ENCODE measurements around the gene ALPL.

DNA sequence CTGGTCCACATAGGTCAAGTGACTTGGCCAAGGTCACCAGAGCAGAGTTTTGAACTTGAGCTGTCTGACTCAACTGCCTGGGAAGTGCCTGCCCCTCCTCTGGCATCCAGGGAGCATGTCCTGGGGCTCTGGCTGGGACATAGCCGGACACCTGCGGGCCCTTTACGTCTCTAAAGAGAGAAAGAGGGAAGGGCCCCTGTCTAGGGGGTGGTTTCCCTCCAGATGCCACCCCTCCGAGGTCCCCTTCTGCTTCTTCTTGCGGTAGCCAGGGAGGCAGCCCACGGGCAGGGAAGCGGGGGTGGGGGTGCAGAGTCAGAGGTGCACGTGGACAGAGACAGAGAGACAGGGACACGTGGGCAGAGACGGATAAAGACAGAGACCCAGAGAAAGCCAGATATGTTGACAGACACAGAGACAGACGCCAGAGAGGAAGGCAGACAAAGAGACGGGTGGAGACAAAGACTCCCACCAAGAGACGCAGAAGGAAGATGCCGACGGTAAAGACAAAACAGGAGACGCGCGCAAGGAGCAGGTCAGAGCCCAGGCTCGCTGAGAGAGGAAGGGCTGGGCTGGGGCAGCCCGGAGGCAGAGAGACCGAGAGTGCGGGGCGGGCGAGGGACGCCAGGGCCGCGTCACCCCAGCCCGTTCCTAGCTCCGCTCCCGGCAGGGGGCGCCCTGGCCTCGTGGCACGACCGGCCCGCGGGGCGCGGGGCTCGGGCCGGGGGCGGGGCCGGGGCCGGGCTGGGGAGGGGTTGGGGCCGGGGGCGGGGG, 458 bp upstream of the ALPL start:
- TF ChIP-seq, protein P1, sequence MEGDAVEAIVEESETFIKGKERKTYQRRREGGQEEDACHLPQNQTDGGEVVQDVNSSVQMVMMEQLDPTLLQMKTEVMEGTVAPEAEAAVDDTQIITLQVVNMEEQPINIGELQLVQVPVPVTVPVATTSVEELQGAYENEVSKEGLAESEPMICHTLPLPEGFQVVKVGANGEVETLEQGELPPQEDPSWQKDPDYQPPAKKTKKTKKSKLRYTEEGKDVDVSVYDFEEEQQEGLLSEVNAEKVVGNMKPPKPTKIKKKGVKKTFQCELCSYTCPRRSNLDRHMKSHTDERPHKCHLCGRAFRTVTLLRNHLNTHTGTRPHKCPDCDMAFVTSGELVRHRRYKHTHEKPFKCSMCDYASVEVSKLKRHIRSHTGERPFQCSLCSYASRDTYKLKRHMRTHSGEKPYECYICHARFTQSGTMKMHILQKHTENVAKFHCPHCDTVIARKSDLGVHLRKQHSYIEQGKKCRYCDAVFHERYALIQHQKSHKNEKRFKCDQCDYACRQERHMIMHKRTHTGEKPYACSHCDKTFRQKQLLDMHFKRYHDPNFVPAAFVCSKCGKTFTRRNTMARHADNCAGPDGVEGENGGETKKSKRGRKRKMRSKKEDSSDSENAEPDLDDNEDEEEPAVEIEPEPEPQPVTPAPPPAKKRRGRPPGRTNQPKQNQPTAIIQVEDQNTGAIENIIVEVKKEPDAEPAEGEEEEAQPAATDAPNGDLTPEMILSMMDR (IDR thresholded peaks at IDR 0.05) = peak in 2 of 3 donors; percentile 34 to 39
- TF ChIP-seq POLR2A (IDR thresholded peaks at IDR 0.05) (no peak), POLR2AphosphoS5 (IDR thresholded peaks at IDR 0.05) (no peak)

All from breast epithelium (tissue), 3 donors.